ENCODE measurements around the gene WWOX. TPM values are rescaled to one million over a fixed set of nuclear protein-coding genes. Genes with fewer than 3 reads are reported as not detected.

WWOX gene
- total and polyA plus RNA-seq, 2 of the 13 experiments (the other 11 are each of a cell fraction or from before 2014, with no cell fraction given) = 9.1 to 37.4 TPM

GRCh38 chr16:78877114-78877655 lies 777.7 kb downstream of the WWOX start:
- ChIA-PET CTCF (ENCODE audit: low intra/inter-chr PET ratio, low total read pairs) (no interaction called here), POLR2A (no interaction called here)
- no peak for FAIRE-seq

More at GRCh38 chr16:78877114-78877655, 777.7 kb downstream of the WWOX start:
- in situ Hi-C loops (cut with HindIII; ENCODE audit: extremely low pct_ligation_motif_present, low pct_unique_long_range_greater_than_20kb) = no loop called here
- TF ChIP-seq ZNF773 (CRISPR knock-in tag; IDR thresholded peaks at IDR 0.05; ENCODE audit: borderline replicate concordance) (no peak), ARID2 (CRISPR knock-in tag; IDR thresholded peaks at IDR 0.05; ENCODE audit: borderline replicate concordance) (no peak), HNF4G (IDR thresholded peaks at IDR 0.05; ENCODE audit: borderline replicate concordance, low read depth, low read length) (no peak), HNF4G (CRISPR knock-in tag; IDR thresholded peaks at IDR 0.05; ENCODE audit: borderline replicate concordance, low read depth) (no peak), PCBP2 (optimal IDR thresholded peaks at IDR 0.05; ENCODE audit: low read depth, low read length, poor library complexity, severe bottlenecking) (no peak), RNF2 (conservative IDR thresholded peaks at IDR 0.05; ENCODE audit: low read depth) (no peak), IKZF4 (CRISPR knock-in tag; IDR thresholded peaks at IDR 0.05; ENCODE audit: borderline replicate concordance, low read depth, not compliant biosample characterization) (no peak), ZKSCAN8 (CRISPR knock-in tag; IDR thresholded peaks at IDR 0.05; ENCODE audit: borderline replicate concordance) (no peak), FOXO1 (CRISPR knock-in tag; IDR thresholded peaks at IDR 0.05) (no peak), KDM4B (CRISPR knock-in tag; IDR thresholded peaks at IDR 0.05) (no peak)
- TF ChIP-seq, protein P1, sequence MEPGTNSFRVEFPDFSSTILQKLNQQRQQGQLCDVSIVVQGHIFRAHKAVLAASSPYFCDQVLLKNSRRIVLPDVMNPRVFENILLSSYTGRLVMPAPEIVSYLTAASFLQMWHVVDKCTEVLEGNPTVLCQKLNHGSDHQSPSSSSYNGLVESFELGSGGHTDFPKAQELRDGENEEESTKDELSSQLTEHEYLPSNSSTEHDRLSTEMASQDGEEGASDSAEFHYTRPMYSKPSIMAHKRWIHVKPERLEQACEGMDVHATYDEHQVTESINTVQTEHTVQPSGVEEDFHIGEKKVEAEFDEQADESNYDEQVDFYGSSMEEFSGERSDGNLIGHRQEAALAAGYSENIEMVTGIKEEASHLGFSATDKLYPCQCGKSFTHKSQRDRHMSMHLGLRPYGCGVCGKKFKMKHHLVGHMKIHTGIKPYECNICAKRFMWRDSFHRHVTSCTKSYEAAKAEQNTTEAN (CRISPR knock-in tag; conservative IDR thresholded peaks at IDR 0.05) = no peak
- TF ChIP-seq, protein P2, sequence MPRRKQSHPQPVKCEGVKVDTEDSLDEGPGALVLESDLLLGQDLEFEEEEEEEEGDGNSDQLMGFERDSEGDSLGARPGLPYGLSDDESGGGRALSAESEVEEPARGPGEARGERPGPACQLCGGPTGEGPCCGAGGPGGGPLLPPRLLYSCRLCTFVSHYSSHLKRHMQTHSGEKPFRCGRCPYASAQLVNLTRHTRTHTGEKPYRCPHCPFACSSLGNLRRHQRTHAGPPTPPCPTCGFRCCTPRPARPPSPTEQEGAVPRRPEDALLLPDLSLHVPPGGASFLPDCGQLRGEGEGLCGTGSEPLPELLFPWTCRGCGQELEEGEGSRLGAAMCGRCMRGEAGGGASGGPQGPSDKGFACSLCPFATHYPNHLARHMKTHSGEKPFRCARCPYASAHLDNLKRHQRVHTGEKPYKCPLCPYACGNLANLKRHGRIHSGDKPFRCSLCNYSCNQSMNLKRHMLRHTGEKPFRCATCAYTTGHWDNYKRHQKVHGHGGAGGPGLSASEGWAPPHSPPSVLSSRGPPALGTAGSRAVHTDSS (CRISPR knock-in tag; conservative IDR thresholded peaks at IDR 0.05) = no peak
- Histone ChIP-seq H3K4me1 (ENCODE audit: insufficient read depth, low read length) (no peaks in the 10 kb centered on the region), H3K4me3 (replicated peaks in 1 of 3; ENCODE audit: insufficient read depth in 1 of 3, low read depth in 2 of 3, low read length in 3 of 3) (no peak overlapping the region), H3K9ac (ENCODE audit: insufficient read depth, low read depth, low read length) (no peak overlapping the region), H2AFZ (ENCODE audit: low read length) (no peak overlapping the region), H4K20me1 (ENCODE audit: insufficient read depth, low read length) (no peaks in the 10 kb centered on the region), H3K79me2 (ENCODE audit: insufficient read depth, low read length) (no peaks in the 10 kb centered on the region), H3K27ac (ENCODE audit: extremely low read length, insufficient read depth, low read length) (no peak overlapping the region), H3K36me3 (replicated peaks in 1 of 2; ENCODE audit: control insufficient read depth in 1 of 2, insufficient read depth in 2 of 2, low read length in 2 of 2) (no peaks in the 10 kb centered on the region), H3K27me3 (ENCODE audit: control insufficient read depth in 1 of 2, insufficient read depth in 2 of 2, low read length in 2 of 2) (no peaks in the 10 kb centered on the region), H3K9me3 (ENCODE audit: low read length) (no peaks in the 10 kb centered on the region), H3K4me2 (ENCODE audit: low read depth, low read length) (no peak overlapping the region)
- DNase-seq (ENCODE audit: low spot score) = no peak
- WGBS (ENCODE audit: low lambda C conversion rate) = 36% methylated on average over 6 of the region's 6 CpGs
- intact Hi-C loops (cut with micrococcal nuclease; ENCODE audit: unreplicated experiment) = no loop called here
- no TSS peak for BruUV-seq (replicated peaks)
- no peak for ATAC-seq
